Measurements from ENCODE around the gene C12orf76. TPM values are rescaled to one million over a fixed set of nuclear protein-coding genes. Genes with fewer than 3 reads are reported as not detected.

C12orf76 gene
- total and polyA plus RNA-seq, 2 of the 4 experiments (the other 2 are of a cell fraction) = 5.0 to 7.1 TPM

GRCh38 chr12:110059651-110060000 is 11.3 kb upstream of the C12orf76 start:
- H3K9me3 ChIP-seq (ENCODE audit: control insufficient read depth, insufficient read depth, low read length) = no peaks in the 10 kb centered on the region
- ChIA-PET CTCF (interaction anchor here (0.6 kb wide), 1 partner anchor 35 kb away, joined by 3 read pairs; no protein-coding TSS in a partner anchor), POLR2A (ENCODE audit: unreplicated experiment) (no interaction called here)
- H2BK20ac ChIP-seq (ENCODE audit: low read depth, low read length) = 0 out of 2 replicates have a peak overlapping the region, but pooled peaks have one; percentile 51
- no peak overlapping the region for H3K9ac ChIP-seq (ENCODE audit: low read depth, low read length)
- no peak overlapping the region for H3K18ac ChIP-seq (ENCODE audit: low read depth, low read length)
- no peak overlapping the region for H2AK5ac ChIP-seq (ENCODE audit: low read depth, low read length)
- intact Hi-C loops (cut with micrococcal nuclease) (no loop called here), in situ Hi-C loops (cut with MboI; ENCODE audit: low sequenced_read_pairs) (no loop called here), dilution Hi-C loops (cut with HindIII; ENCODE audit: low sequenced_read_pairs, unreplicated experiment) (no loop called here)
- 80% methylated on average over 1 of the region's 2 CpGs; no CpG with 5 or more reads in 1 of the 2 experiments for WGBS, 2 experiments (ENCODE audit: extremely low coverage in 2 of 2, insufficient read length in 1 of 2)
- DNase-seq (no peak), ATAC-seq (ENCODE audit: low read depth) (no peak)
- H4K91ac ChIP-seq (ENCODE audit: insufficient read depth, low read depth, low read length) = no peak overlapping the region
- H2BK120ac ChIP-seq (ENCODE audit: low read depth, low read length) = no peak overlapping the region
- H2BK15ac ChIP-seq (ENCODE audit: low read depth, low read length) = no peak overlapping the region
- H3K23ac ChIP-seq (ENCODE audit: low read depth, low read length) = no peak overlapping the region
- peaks cover 17% of the 10 kb centered on the region for H3K9me1 ChIP-seq (ENCODE audit: insufficient read depth, low read length)
- H4K20me1 ChIP-seq (ENCODE audit: insufficient read depth, low read length) = no peaks in the 10 kb centered on the region
- no TSS peak for BruUV-seq (replicated peaks)
- H3K14ac ChIP-seq (replicated peaks; ENCODE audit: low read depth, low read length) = peak overlapping the region; percentile 48; the same call in 1 of the 2 replicates
- no peaks in the 10 kb centered on the region for H3K27me3 ChIP-seq (ENCODE audit: control insufficient read depth, insufficient read depth, low read length)
- H2AFZ ChIP-seq (replicated peaks; ENCODE audit: low read length, poor library complexity) = no peak overlapping the region
- no peak overlapping the region for H4K8ac ChIP-seq (ENCODE audit: low read depth in 2 of 2, low read length in 2 of 2)
- no peak overlapping the region for H3K27ac ChIP-seq (ENCODE audit: insufficient read depth, low read length)
- H3K4me1 ChIP-seq (ENCODE audit: control insufficient read depth, insufficient read depth, low read length) = peaks cover 11% of the 10 kb centered on the region
- no peak for TF ChIP-seq RCOR1 (IDR thresholded peaks at IDR 0.05; ENCODE audit: insufficient replicate concordance, low read length)
- TF ChIP-seq CHD1 (IDR thresholded peaks at IDR 0.05; ENCODE audit: low read depth, low read length) = no peak
- no peak for TF ChIP-seq RAD21 (IDR thresholded peaks at IDR 0.05; ENCODE audit: low read length)
- no peak overlapping the region for H3K4me2 ChIP-seq (ENCODE audit: low read depth, low read length)
- H3K4me3 ChIP-seq (ENCODE audit: insufficient read depth, low read depth, low read length) = no peak overlapping the region
- H3K36me3 ChIP-seq (ENCODE audit: control insufficient read depth, insufficient read depth, low read length) = no peaks in the 10 kb centered on the region
- H3K56ac ChIP-seq (ENCODE audit: extremely low read depth, insufficient read depth, low read length) = no peak overlapping the region
- H3K4ac ChIP-seq (ENCODE audit: low read depth, low read length) = peak overlapping the region; percentile 45; the same call in 1 of the 2 replicates
- no peak overlapping the region for H2BK5ac ChIP-seq (ENCODE audit: low read depth, low read length, poor library complexity, severe bottlenecking)
- no peak overlapping the region for H2AK9ac ChIP-seq (replicated peaks; ENCODE audit: low read depth, low read length, poor library complexity)
- H4K5ac ChIP-seq (ENCODE audit: low read depth, low read length) = no peak overlapping the region
- no peaks in the 10 kb centered on the region for H3K79me1 ChIP-seq (ENCODE audit: low read depth in 1 of 2, low read length in 2 of 2)
